Aorta (tissue), 5 donors: ENCODE results near the gene TPP1. TPM values are rescaled to one million over a fixed set of nuclear protein-coding genes. Genes with fewer than 3 reads are reported as not detected.
A peak's percentile ranks its signal among the peaks of the same experiment; 100 is the strongest.

Experiments used
- ATAC-seq: fragments of 200-7000 bp; cut with Tn5 transposase; one replicate; pipeline ENCODE4 v1.9.1; 2022; ENCODE audit warnings: moderate library complexity; ENCODE audit not compliant: low FRiP score
- DNase-seq, 2 donors: peaks; one replicate each; pipeline ENCODE4 v3.0.0-alpha.2; 2020
- H3K27ac ChIP-seq, 2 donors: one replicate each; pipeline ENCODE4 v1.5.1; 2013; ENCODE audit warnings: low read length in 2 of 2, mild to moderate bottlenecking in 2 of 2, moderate library complexity in 2 of 2, control low read depth in 1 of 2, inconsistent platforms in 1 of 2, low read depth in 1 of 2
- H3K27me3 ChIP-seq, 2 donors: one replicate each; pipeline ENCODE4 v1.6.1; 2013; ENCODE audit warnings: control low read depth in 1 of 2, low read length in 1 of 2, mild to moderate bottlenecking in 1 of 2, moderate library complexity in 1 of 2; ENCODE audit not compliant: insufficient read depth in 2 of 2, control insufficient read depth in 1 of 2
- H3K36me3 ChIP-seq, 2 donors: one replicate each; pipeline ENCODE4 v1.6.1; 2013; ENCODE audit warnings: control low read depth in 1 of 2, low read length in 1 of 2, mild to moderate bottlenecking in 1 of 2; ENCODE audit not compliant: insufficient read depth in 2 of 2, control insufficient read depth in 1 of 2
- H3K4me1 ChIP-seq, 2 donors: one replicate each; pipeline ENCODE4 v1.6.1; 2013; ENCODE audit warnings: low read length in 2 of 2, control low read depth in 1 of 2, mild to moderate bottlenecking in 1 of 2, moderate library complexity in 1 of 2; ENCODE audit not compliant: insufficient read depth in 2 of 2, control insufficient read depth in 1 of 2
- H3K4me3 ChIP-seq, 2 donors: one replicate each; pipeline ENCODE4 v1.5.1; 2013; ENCODE audit warnings: low read length in 2 of 2, control low read depth in 1 of 2, mild to moderate bottlenecking in 1 of 2
- H3K9me3 ChIP-seq: one replicate; pipeline ENCODE4 v1.6.1; 2013; ENCODE audit warnings: mild to moderate bottlenecking, low read length; ENCODE audit not compliant: control insufficient read depth
- whole genome bisulfite sequencing, 2 donors: extraction: QIAGEN DNeasy Blood & Tissue Kit; methylation state at CpG; one replicate each; pipeline ENCODE4 v1.1.7; 2013; 5-methylcytosine and 5-hydroxymethylcytosine counted together
- intact Hi-C, 2 donors: fragments of 100-400 bp; cut with DNase I; formaldehyde crosslinking; loops; one replicate each; pipeline versions ENCODE4 v1.14.2 to v1.15.0; 2022
- polyA plus RNA-seq, 2 donors: library from polyadenylated mRNA; stranded (reverse); fragments of 200-250 nt; gene quantifications; one replicate each; pipeline ENCODE4 v1.2.3, GENCODE V29; 2013
- total RNA-seq, 2 donors: library from RNA; stranded (reverse); fragmentation: NEBNext Ultra II Directional; extraction: Animal tissue kit (Norgen Biotek cat#: 25700); gene quantifications; one replicate each; pipeline ENCODE4 v1.2.1, GENCODE V29; 2021
- donor health status: healthy with polysubstance abuse.
- donor health status: Bipolar disorder and iron deficiency.
- donor health status: DM: no; HTN: no; CAD: no.
- donor health status: DM: no; HTN: no; CAD: no.
- donor health status: DM: yes; HTN: yes; CAD: no.

The TPP1 gene
- total and polyA plus RNA-seq, 4 donors = 26.8 to 125 (median 58.8) TPM

- ATAC-seq (no peak), DNase-seq (no peak)
- Histone ChIP-seq H3K9me3 (no peaks in the 10 kb centered on the region), H3K36me3 (no peaks in the 10 kb centered on the region), H3K27me3 (no peaks in the 10 kb centered on the region), H3K4me1 (peaks cover 0 to 4% of the 10 kb centered on the region in 2 donors), H3K4me3 (no peak overlapping the region), H3K27ac (no peak overlapping the region)
- WGBS, 2 donors = 68 to 71% methylated on average over 3 of the region's 3 CpGs
- intact Hi-C loops = no loop called here
Observed at GRCh38 chr11:6652182-6652581, 33.0 kb upstream of the TPP1 start.

GRCh38 chr11:6650980-6651379, 31.8 kb upstream of the TPP1 start:
- no peak overlapping the region for H3K27ac ChIP-seq
- DNase-seq = no peak
- no peaks in the 10 kb centered on the region for H3K27me3 ChIP-seq
- intact Hi-C loops = no loop called here
- no peaks in the 10 kb centered on the region for H3K36me3 ChIP-seq
- 57 to 66% methylated on average over 6 of the region's 6 CpGs for WGBS, 2 donors
- H3K4me3 ChIP-seq = no peak overlapping the region
- peaks cover 0 to 4% of the 10 kb centered on the region in 2 donors for H3K4me1 ChIP-seq
- H3K9me3 ChIP-seq = no peaks in the 10 kb centered on the region
- no peak for ATAC-seq

GRCh38 chr11:6650104-6650503, 30.9 kb upstream of the TPP1 start:
- no peak overlapping the region for H3K27ac ChIP-seq

GRCh38 chr11:6648501-6648900, 29.3 kb upstream of the TPP1 start:
- Histone ChIP-seq H3K4me1 (no peaks in the 10 kb centered on the region), H3K27ac (no peak overlapping the region), H3K9me3 (no peaks in the 10 kb centered on the region), H3K4me3 (no peak overlapping the region), H3K36me3 (no peaks in the 10 kb centered on the region), H3K27me3 (no peaks in the 10 kb centered on the region)
- WGBS, 2 donors = 20 to 31% methylated on average over 1 of the region's 1 CpG
- no peak for DNase-seq
- no peak for ATAC-seq
- intact Hi-C loops = no loop called here

More at GRCh38 chr11:6650104-6650503, 30.9 kb upstream of the TPP1 start:
- ATAC-seq = no peak
- no peaks in the 10 kb centered on the region for H3K9me3 ChIP-seq
- H3K27me3 ChIP-seq = no peaks in the 10 kb centered on the region
- DNase-seq = no peak
- no peak overlapping the region for H3K4me3 ChIP-seq
- intact Hi-C loops = no loop called here
- no peaks in the 10 kb centered on the region for H3K36me3 ChIP-seq
- H3K4me1 ChIP-seq = peaks cover 0 to 4% of the 10 kb centered on the region in 2 donors

- intact Hi-C loops = no loop called here
- Histone ChIP-seq H3K9me3 (no peaks in the 10 kb centered on the region), H3K27me3 (no peaks in the 10 kb centered on the region), H3K4me3 (no peak overlapping the region), H3K4me1 (no peaks in the 10 kb centered on the region), H3K27ac (no peak overlapping the region), H3K36me3 (no peaks in the 10 kb centered on the region)
- ATAC-seq (no peak), DNase-seq (no peak)
- 86 to 93% methylated on average over 2 of the region's 2 CpGs for WGBS, 2 donors
Observed at GRCh38 chr11:6647836-6648235, 28.6 kb upstream of the TPP1 start.

GRCh38 chr11:6646918-6647679, 27.9 kb upstream of the TPP1 start:
- Histone ChIP-seq H3K9me3 (no peaks in the 10 kb centered on the region), H3K36me3 (no peaks in the 10 kb centered on the region), H3K27me3 (no peaks in the 10 kb centered on the region), H3K27ac (peak overlapping the region in 1 of 2 donors; percentile 22), H3K4me3 (no peak overlapping the region), H3K4me1 (no peaks in the 10 kb centered on the region)
- no peak for DNase-seq
- ATAC-seq = peak; percentile 13
- WGBS, 2 donors = 18 to 29% methylated on average over 9 of the region's 9 CpGs
- intact Hi-C loops = no loop called here

- ATAC-seq (peak; percentile 20), DNase-seq (no peak)
- no peaks in the 10 kb centered on the region for H3K27me3 ChIP-seq
- no peaks in the 10 kb centered on the region for H3K4me1 ChIP-seq
- H3K9me3 ChIP-seq = no peaks in the 10 kb centered on the region
- H3K27ac ChIP-seq = no peak overlapping the region
- 29 to 36% methylated on average over 3 of the region's 3 CpGs for whole genome bisulfite sequencing, 2 donors
- intact Hi-C loops = no loop called here
- no peaks in the 10 kb centered on the region for H3K36me3 ChIP-seq
- no peak overlapping the region for H3K4me3 ChIP-seq
Observed at GRCh38 chr11:6646576-6646917, 27.3 kb upstream of the TPP1 start.

- no peak overlapping the region for H3K4me3 ChIP-seq
- 15 to 22% methylated on average over 12 of the region's 12 CpGs for WGBS, 2 donors
- H3K9me3 ChIP-seq = no peaks in the 10 kb centered on the region
- ATAC-seq (peak; percentile 52), DNase-seq (peak in 1 of 2 donors; percentile 90)
- no peak overlapping the region for H3K27ac ChIP-seq
- intact Hi-C loops = no loop called here
- H3K36me3 ChIP-seq = no peaks in the 10 kb centered on the region
- no peaks in the 10 kb centered on the region for H3K4me1 ChIP-seq
- H3K27me3 ChIP-seq = no peaks in the 10 kb centered on the region
Observed at GRCh38 chr11:6646071-6646470, 26.8 kb upstream of the TPP1 start.

- Histone ChIP-seq H3K27me3 (no peaks in the 10 kb centered on the region), H3K27ac (no peak overlapping the region), H3K9me3 (no peaks in the 10 kb centered on the region), H3K36me3 (no peaks in the 10 kb centered on the region), H3K4me3 (no peak overlapping the region), H3K4me1 (no peaks in the 10 kb centered on the region)
- no peak for DNase-seq
- 92 to 93% methylated on average over 7 of the region's 7 CpGs for WGBS, 2 donors
- no peak for ATAC-seq
- intact Hi-C loops = no loop called here
Observed at GRCh38 chr11:6642957-6643356, 23.7 kb upstream of the TPP1 start.
